Measurements from ENCODE around the gene GARNL3.
A peak's percentile ranks its signal among the peaks of the same experiment; 100 is the strongest.

Gene GARNL3

GRCh38 chr9:127386981-127387380 is 122.4 kb downstream of the GARNL3 start:
- no peak for DNase-seq (ENCODE audit: low spot score)

GRCh38 chr9:127388037-127388855 is 123.7 kb downstream of the GARNL3 start:
- no peak for DNase-seq (ENCODE audit: low spot score)

- no peak for DNase-seq (ENCODE audit: low spot score)
These were observed 124.3 kb downstream of the GARNL3 start for GRCh38 chr9:127388856-127389238.

GRCh38 chr9:127389381-127390247 is 125.0 kb downstream of the GARNL3 start:
- DNase-seq (ENCODE audit: low spot score): no peak

GRCh38 chr9:127390248-127390545 is 125.6 kb downstream of the GARNL3 start:
- no peak for DNase-seq (ENCODE audit: low spot score)

GRCh38 chr9:127390563-127390962 is 126.0 kb downstream of the GARNL3 start:
- no peak for DNase-seq (ENCODE audit: low spot score)

- DNase-seq (ENCODE audit: low spot score): no peak
These were observed 127.6 kb downstream of the GARNL3 start for GRCh38 chr9:127392166-127392565.

- DNase-seq (ENCODE audit: low spot score): no peak
These were observed 128.4 kb downstream of the GARNL3 start for GRCh38 chr9:127392976-127393375.

- no peak for DNase-seq (ENCODE audit: low spot score)
These were observed 129.1 kb downstream of the GARNL3 start for GRCh38 chr9:127393645-127394044.

- DNase-seq (ENCODE audit: low spot score): no peak
These were observed 131.1 kb downstream of the GARNL3 start for GRCh38 chr9:127395497-127396252.

GRCh38 chr9:127396253-127396807 is 131.8 kb downstream of the GARNL3 start:
- DNase-seq (ENCODE audit: low spot score): no peak

GRCh38 chr9:127396808-127397645 is 132.5 kb downstream of the GARNL3 start, which contains the start of gene SLC2A8:
Gene SLC2A8, plus strand, starts transcription at chr9:127397169. Its CDS starts 62 bp downstream, at chr9:127397231.
- peak; percentile 98 for DNase-seq (ENCODE audit: low spot score)

GRCh38 chr9:127397646-127398274 is 133.2 kb downstream of the GARNL3 start:
- DNase-seq (ENCODE audit: low spot score): no peak

GRCh38 chr9:127398275-127398647 is 133.7 kb downstream of the GARNL3 start:
- no peak for DNase-seq (ENCODE audit: low spot score)

- no peak for DNase-seq (ENCODE audit: low spot score)
These were observed 134.3 kb downstream of the GARNL3 start for GRCh38 chr9:127398715-127399400.

GRCh38 chr9:127399736-127400269 is 135.2 kb downstream of the GARNL3 start:
- DNase-seq (ENCODE audit: low spot score): no peak

- no peak for DNase-seq (ENCODE audit: low spot score)
These were observed 138.0 kb downstream of the GARNL3 start for GRCh38 chr9:127402401-127403090.

- no peak for DNase-seq (ENCODE audit: low spot score)
These were observed 139.1 kb downstream of the GARNL3 start for GRCh38 chr9:127403507-127404192.

GRCh38 chr9:127404631-127405030 is 140.1 kb downstream of the GARNL3 start:
- no peak for DNase-seq (ENCODE audit: low spot score)

Measured in left forelimb (tissue), 1 donor.